T-helper 2 cell treated with Interferon-gamma antibody and Interleukin-4, amounts not matched to agents 100 ng/mL and 5 ng/mL, for 36 hours (primary cell): ENCODE measurements around the gene MIEF2. TPM values are rescaled to one million over a fixed set of nuclear protein-coding genes. Genes with fewer than 3 reads are reported as not detected.
"Not testable (repeated sequence)": the region's sequence is repeated elsewhere in the genome, so short reads cannot be mapped to it uniquely, and the experiment has no call there.

ENCODE experiments used
- intact Hi-C: fragments of 100-400 bp; cut with micrococcal nuclease; formaldehyde crosslinking; loops from one replicate; pipeline ENCODE4 v1.15.1; 2023
- total RNA-seq: library from RNA; stranded (reverse); gene quantifications from 2 replicates; pipeline ENCODE4 v1.2.3, GENCODE V29; 2022

Gene MIEF2
- 5.5 and 6.2 TPM in 2 replicates for total RNA-seq

DNA sequence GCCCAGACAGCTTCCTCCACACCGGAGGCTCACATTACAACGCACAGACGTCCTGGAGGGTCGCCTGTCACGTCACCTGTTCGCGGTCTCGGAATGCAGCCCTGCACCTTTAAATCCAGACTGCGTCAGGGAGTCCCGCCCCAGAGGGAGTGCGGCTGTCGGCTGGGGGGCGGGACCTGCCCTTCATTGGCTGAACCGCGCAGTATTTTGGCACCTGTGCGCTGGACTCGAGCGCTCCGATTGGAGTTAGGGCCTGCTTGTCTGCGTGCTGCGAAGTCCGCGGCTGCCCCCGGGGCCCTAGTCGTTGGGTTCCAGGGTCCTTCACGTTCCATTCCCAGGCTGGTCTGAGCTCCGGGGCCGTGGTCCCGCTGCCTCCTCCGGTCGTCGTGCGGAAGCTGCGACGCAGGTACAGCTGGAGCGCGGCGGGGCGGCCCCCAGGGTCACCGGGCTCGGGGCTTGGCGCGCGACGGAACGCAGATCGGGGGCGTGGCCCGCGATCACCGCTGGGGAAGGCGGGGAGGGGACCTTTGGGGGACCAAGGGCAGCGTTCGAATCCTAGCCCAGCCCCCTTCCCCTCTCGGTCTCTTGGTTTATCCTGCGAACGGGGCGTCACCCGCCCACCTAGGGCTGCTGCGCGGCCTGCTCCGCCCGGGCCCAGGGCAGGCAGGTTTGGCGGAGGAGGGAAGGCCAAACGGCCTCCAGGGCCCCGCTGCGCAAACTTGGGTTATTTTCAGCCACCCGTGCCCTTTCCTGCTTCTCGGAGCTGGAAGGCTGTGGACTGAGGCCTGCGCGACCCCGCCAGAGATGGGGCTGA, at the start of gene MIEF2:
Gene MIEF2, plus strand, starts transcription at position 331 of the 814 bp plus-strand sequence. CDS start 2,059 bp downstream, outside the sequence.
- intact Hi-C loops = loop anchor here (1.0 kb wide), 2 partner anchors 35 to 55 kb away; partner anchors contain the start of genes LLGL1 and SMCR8

GRCh38 chr17:18213666-18214270, 46.7 kb upstream of the MIEF2 start:
- intact Hi-C loops = no loop called here

- intact Hi-C loops = not testable (repeated sequence)
These were observed 43.6 kb upstream of the MIEF2 start for GRCh38 chr17:18216906-18217305.

GRCh38 chr17:18217412-18218015, 42.9 kb upstream of the MIEF2 start:
- intact Hi-C loops = no loop called here

- intact Hi-C loops = no loop called here
These were observed 41.6 kb upstream of the MIEF2 start for GRCh38 chr17:18218756-18219415.

DNA sequence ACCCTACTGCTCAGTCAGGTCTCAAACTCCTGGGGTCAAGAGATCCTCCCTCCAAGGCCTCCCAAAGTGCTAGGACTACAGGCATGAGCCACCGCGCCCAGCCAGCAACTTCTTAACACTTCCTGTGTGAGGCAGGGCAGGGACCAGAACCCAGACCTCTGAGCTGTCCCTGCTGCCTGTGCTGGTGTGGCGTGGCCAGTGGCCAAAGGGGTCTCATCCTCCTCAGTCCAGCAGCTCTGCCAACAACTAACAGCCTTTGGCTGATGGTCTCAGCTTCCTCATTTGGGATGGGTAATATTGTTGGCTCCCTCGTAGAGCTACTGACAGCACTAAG, 36.4 kb upstream of the MIEF2 start:
- intact Hi-C loops = loop anchor here (10.0 kb wide), 1 partner anchor 781 kb away; the partner anchor contains the start of gene FAM83G

DNA sequence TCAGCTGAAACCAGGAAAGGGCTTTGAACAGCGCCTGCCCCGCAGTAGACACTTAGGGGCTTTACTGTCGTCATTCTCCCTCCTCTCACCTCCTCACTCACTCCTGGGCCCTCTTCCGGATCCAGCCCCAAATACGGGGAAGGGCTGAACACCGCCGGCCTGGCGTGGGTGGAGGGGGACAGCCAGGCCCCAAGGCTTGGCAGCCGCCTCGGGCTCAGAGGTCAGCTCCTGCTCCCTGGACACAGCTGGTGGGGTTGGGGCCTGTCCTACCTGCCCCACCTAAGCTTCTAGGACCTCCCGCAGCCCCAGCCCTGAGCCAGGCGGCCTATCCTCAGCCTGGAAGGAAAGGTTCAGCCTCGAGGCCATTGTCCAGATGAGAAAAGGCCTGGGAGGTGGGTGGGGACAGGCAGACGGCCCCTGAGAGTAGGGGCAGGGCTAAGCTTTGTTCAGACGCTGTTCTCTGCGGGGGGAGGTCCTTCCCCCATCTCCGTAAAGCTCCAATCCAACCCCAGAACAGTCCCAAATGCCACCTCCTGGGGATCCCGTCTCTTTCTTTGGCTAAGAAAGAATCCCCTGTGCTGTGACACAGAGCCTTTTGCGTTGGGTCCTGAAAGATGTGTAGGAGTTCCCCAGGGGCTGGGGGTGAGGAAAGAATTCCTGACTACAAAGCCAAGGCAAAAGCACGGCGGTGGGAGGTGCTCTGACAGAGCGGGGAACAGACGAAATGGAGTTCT, 35.9 kb upstream of the MIEF2 start:
- intact Hi-C loops = loop anchor here (1.0 to 10.0 kb wide), 3 partner anchors 36 to 780 kb away; partner anchors contain the start of genes ALKBH5, FAM83G and MIEF2

GRCh38 chr17:18225121-18225641, 35.3 kb upstream of the MIEF2 start, which contains the start of gene LLGL1:
Gene LLGL1, plus strand, starts transcription at chr17:18225635. Its CDS starts 48 bp downstream, at chr17:18225683.
- intact Hi-C loops = loop anchor here (1.0 to 10.0 kb wide), 3 partner anchors 35 to 780 kb away; partner anchors contain the start of genes ALKBH5, FAM83G and MIEF2

GRCh38 chr17:18225642-18226283, 34.7 kb upstream of the MIEF2 start:
- intact Hi-C loops = loop anchor here (1.0 to 10.0 kb wide), 3 partner anchors 35 to 779 kb away; partner anchors contain the start of genes ALKBH5, FAM83G and MIEF2

GRCh38 chr17:18226284-18226945, 34.0 kb upstream of the MIEF2 start:
- intact Hi-C loops = loop anchor here (10.0 kb wide), 1 partner anchor 778 kb away; the partner anchor contains the start of gene FAM83G

- intact Hi-C loops = loop anchor here (10.0 kb wide), 1 partner anchor 777 kb away; the partner anchor contains the start of gene FAM83G
These were observed 32.8 kb upstream of the MIEF2 start for GRCh38 chr17:18227635-18228034.

- intact Hi-C loops = loop anchor here (10.0 kb wide), 1 partner anchor 777 kb away; the partner anchor contains the start of gene FAM83G
These were observed 32.2 kb upstream of the MIEF2 start for GRCh38 chr17:18228176-18228682.

GRCh38 chr17:18229254-18229653, 31.2 kb upstream of the MIEF2 start:
- intact Hi-C loops = loop anchor here (10.0 kb wide), 1 partner anchor 776 kb away; the partner anchor contains the start of gene FAM83G

- intact Hi-C loops = loop anchor here (10.0 kb wide), 1 partner anchor 775 kb away; the partner anchor contains the start of gene FAM83G
These were observed 30.7 kb upstream of the MIEF2 start for GRCh38 chr17:18229771-18230170.

DNA sequence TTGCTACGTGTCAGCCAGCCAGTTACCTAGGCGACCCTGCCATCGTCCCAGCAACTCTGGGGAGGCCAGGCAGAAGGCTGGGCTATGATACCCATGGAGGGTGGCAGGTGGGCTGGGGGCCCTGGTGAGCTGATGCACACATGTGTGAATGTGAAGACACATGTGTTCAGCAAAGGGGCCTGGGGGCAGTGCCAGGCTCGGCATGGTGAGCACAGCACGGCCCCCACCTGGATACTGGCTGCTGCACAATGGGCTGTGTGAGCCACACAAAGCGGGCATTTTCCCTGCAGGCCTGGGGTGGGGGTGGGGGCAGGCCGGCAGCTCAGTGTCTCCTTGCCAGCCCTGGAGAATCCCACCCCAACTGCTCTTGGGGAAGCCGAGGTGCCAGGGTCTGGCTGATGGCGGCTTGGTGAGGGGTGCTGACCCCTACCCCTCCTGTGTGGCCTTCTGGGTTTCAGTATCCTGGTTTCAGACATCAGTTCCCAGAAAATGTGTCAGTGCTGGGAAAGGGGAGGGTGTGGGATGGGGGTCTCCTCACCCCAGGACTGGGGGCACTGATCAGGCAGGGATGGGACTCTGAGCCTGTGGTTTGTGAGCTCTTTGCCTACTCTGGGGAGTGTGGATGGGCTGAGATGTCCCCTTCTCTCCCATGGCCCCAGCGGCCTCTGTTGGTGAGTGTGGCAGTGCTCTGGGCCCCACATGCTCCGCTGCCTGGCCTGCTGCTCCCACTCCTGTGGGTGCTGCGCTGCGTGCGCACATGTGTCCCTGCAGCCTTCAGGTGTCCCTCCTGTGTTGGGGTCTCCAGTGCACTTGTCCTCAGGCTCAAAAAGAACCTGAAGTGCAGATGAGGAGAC, 29.9 kb upstream of the MIEF2 start:
- intact Hi-C loops = no loop called here

- intact Hi-C loops = no loop called here
These were observed 29.3 kb upstream of the MIEF2 start for GRCh38 chr17:18231164-18231563.

DNA sequence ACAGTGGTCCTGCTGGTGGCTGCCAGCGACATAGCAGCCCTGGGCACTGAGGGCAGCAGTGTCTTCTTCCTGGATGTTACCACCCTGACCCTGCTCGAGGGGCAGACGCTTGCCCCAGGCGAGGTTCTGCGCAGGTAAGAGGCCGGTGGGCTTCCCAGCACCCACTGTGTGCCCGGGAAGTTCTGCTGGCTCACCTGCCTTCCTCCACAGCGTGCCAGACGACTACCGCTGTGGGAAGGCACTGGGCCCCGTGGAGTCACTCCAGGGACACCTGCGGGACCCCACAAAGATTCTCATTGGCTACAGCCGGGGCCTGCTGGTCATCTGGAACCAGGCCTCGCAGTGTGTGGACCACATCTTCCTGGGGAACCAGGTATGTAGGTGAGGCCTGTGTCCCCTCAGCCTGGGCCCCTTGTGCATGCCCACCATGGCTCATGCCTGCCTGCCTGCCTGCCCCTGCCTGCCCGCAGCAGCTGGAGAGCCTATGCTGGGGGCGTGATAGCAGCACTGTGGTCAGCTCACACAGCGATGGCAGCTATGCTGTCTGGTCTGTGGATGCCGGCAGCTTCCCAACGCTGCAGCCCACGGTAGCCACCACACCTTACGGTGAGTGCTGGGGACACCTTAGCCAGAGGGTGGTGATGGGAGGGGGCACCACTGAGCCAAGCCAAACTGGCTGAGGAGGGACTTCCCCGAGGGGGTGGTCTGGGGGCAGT, 26.5 kb upstream of the MIEF2 start:
- intact Hi-C loops = no loop called here
